HG03558 (cell line): ENCODE measurements around the gene SLC25A21.
"Not testable (repeated sequence)": the region's sequence is repeated elsewhere in the genome, so short reads cannot be mapped to it uniquely, and the experiment has no call there.

Source experiments
- ATAC-seq: cut with Tn5 transposase; IDR thresholded peaks from one replicate; pipeline ENCODE4 v1.9.1; 2021; ENCODE audit warnings: moderate number of reproducible peaks; ENCODE audit not compliant: unreplicated experiment; ENCODE audit errors: extremely low read depth

Gene SLC25A21

GRCh38 chr14:37093364-37093763 lies 79.0 kb downstream of the SLC25A21 start:
- no peak for ATAC-seq

GRCh38 chr14:37091651-37092050 lies 80.8 kb downstream of the SLC25A21 start:
- ATAC-seq = no peak

DNA sequence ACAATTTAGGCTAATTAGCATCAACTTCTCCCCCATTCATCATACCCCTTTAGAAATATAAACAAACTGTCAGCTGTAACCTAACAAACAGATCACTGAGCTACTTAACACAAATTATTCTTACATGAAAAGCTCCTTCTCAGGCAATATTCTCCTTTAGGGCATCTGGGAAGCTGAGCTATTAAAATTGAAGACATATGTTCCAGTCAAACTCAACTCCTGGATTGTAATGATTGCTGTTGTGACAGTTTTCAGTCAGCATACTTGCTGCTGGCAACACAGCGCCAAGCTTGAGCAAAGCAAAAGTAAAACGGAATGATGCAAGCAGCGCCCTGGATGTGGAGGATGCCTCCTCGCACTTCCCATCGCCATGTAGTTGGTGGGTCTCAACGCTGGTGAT lies 82.4 kb downstream of the SLC25A21 start:
- no peak for ATAC-seq

- no peak for ATAC-seq
These were observed 83.0 kb downstream of the SLC25A21 start for GRCh38 chr14:37089410-37089809.

DNA sequence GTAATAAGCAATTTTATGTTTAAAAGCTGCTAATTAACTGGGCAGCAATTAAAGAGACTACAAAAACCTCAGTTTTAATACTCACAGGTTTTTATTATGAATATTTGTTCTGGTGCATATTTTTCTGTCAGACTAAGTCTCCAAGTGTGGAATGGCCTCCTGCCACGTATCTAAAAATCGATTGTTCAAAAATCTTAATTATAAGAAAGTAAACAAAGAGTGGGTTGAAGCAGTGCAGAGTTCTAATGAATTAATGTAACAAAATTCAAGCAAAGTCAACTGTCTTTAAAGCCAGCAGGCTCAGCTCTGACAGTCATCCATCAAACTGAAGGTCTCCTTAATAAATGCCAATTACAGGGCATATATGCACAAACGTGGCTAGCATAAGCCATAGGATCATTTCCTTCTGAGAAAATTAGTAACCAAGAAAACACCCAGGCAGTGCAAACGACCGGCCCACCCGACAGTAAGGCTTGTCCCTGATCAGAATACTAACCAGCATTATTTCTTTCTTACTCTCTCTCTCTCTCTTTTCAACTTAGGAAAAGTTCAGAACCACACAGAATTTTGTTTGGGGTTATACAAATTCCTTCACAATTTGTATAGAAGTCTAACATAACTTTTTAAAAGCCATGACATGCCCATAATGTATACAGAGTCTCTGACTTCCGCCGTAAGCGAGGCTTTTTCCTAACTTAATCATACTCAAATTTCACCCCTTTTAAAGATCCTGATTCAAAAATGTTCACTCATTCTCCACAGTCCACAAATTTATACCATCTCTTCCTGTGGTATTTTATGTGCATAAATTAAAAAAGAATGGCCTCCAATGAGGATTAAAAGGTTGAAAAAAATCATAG lies 83.8 kb downstream of the SLC25A21 start:
- ATAC-seq = no peak

DNA sequence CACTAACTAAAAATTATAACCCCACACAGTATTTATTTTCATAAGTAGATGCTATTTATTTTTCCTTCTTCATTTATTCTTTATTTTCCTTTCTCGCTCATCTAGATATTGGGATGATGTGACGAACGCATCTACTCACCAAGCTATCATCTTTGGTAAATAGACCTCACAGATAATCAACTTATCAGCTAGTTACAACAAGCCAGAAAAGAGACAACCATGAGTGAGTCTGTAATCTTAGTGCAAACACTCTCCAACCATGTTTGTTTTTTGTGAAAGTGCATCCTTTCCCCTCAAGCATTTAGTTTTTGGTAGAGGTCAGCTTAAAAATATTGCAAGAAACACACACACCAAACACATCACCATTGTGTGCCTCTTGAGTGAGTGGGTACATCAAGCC lies 84.9 kb downstream of the SLC25A21 start:
- ATAC-seq = no peak

DNA sequence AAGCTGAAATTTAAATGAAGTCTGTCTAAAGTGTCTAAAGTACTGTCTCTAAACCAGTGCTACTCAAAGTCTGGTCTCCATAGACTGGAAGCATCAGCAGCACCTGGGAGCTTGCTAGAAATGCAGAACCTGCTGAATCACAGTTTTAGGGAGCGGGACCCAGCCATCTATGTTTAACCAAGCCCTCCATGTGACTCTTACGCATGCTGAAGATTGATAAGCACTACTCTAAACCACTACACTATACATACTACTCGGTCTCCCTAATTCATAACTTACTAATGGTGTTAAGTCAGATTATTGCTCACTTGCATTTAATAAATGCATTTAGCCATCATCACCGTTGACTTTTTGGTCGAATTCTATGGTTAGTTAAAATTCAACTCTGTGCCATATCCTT lies 88.8 kb downstream of the SLC25A21 start:
- ATAC-seq = no peak

DNA sequence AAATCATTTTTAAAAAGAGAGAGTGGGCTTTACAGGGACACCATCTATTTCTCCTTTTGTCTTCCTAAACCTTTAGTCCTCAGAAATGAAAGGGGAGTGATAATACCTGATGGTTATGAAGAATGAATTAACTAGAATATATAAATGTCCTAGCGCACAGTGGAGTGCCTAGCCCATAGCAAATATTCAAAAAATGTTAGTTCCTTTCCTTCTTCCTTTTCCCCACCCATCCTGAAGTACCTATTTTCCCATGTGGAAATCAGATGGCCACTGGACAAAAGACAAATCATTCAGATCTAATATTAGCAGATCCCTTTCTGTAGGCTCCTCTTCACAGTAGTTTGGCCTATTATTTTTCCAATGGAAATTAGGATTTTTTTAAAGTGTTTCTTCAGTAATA lies 90.0 kb downstream of the SLC25A21 start:
- no peak for ATAC-seq

- ATAC-seq = no peak
These were observed 90.5 kb downstream of the SLC25A21 start for GRCh38 chr14:37081856-37082255.

DNA sequence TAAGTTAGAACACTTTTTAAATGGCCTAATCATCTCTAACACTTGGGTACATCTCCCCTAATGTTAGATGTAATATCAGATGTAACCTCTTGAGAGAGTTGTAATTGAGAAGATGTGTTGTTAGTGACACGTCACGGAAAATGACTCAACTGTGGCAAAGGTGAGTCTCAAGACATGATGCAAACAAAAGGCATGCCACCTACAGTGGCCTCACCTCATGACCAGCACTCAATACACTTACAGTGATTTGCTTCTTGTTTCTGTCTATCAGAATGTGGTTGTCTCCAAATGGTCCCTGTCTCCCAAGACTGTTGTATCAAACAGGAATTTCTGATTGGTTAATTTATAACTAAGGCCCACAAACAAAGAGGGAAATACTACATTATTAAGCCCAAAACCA lies 91.2 kb downstream of the SLC25A21 start:
- ATAC-seq = no peak

DNA sequence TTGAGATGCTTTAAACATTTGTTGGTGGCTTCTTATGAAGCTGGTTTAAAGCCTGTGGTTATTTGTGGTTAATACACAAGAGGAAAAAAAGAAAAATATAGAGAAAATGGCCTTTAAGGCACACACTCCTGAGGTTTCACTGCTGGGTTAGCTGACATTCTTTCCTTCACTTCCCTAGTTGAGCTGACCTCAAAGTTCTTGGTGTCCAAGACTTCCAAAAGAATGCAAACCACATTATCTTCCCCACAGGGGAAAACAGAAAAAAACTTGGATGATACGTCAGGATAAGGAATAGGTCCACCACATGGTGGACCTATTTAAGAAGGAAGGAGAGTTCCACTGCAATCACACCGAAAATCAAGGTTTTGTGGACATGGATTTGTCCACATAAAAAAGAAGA lies 94.3 kb downstream of the SLC25A21 start:
- no peak for ATAC-seq

DNA sequence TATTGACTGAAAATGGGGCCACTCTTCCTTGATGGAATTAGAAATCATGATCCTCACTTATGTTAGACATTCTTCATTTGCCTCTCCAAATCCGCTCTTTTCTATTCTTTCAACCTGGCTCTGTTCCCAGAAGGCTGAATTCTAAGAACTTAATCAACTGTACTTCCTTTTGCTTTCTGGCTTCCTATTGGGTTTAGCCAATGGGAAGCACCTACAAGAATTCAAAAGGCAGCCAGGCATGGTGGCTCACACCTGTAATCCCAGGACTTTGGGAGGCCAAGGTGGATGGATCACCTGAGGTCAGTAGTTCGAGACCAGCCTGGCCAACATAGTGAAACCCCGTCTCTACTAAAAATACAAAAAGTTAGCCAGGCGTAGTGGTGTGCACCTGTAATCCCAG lies 98.1 kb downstream of the SLC25A21 start:
- ATAC-seq = not testable (repeated sequence)

GRCh38 chr14:37063467-37064240 lies 108.8 kb downstream of the SLC25A21 start:
- ATAC-seq = no peak

DNA sequence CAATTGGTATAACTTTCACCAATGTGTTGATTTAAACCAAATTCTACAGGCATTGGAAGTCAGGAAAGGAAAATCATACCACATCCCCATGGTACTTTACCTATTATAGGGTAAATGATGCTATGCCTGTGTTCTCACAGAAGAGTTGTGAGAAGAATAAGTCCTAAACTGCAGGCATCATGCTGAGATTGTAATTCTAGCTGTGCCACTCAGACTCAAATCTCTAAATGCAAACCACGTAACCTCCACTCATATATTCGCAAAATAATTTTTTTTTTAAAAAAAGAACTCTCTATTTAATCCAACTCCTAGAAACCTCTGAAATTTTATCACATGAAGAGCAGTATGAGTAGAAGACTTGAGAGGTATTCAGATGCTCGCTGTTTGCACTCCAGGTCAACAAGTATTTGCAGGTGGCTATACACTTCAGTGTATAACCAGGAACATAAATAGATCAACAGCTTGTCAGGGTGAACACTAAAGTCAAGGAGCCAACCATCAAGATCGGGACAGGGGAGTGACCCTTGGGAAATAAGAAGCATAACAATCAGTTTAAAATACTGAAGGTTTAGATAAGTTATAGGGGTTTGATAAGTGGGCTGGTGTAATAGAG lies 110.1 kb downstream of the SLC25A21 start:
- ATAC-seq = no peak

DNA sequence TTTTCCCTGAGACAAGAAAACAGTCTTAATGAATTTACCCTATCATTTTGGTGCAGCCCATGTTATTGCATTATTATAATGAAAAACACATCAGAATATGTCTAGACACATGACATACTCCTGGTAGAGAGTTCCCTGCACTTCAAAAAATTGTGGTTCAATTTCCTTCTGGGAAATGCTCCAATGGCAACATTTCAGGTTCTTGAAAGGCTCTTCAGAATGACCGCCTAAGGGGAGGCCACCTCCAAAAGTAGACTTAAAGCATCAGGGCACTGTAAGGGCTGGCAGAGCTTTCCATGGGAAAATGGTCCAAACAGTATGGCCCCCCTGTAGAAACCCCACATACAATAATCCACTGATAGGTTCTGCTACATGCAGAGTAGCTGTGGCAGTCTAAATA lies 110.7 kb downstream of the SLC25A21 start:
- ATAC-seq = no peak

GRCh38 chr14:37060496-37061260 lies 111.7 kb downstream of the SLC25A21 start:
- ATAC-seq = no peak

DNA sequence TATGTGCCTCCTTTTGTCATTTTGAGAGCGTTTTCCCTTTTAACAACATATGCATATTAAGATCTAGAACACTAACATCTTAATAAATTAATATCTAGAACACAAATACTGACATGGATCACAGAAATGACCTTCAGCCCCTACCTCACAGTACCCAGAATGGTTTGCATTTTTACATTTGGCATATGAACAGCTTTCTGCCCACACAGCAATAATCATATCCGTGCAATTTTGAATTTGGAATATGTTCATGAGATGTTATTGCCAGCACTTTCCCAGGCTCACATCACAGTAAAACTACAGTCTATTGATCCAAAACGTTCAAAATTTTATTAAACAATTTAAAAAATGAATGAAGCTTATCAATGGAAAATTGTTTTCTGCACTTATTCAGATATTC lies 114.6 kb downstream of the SLC25A21 start:
- ATAC-seq = no peak

DNA sequence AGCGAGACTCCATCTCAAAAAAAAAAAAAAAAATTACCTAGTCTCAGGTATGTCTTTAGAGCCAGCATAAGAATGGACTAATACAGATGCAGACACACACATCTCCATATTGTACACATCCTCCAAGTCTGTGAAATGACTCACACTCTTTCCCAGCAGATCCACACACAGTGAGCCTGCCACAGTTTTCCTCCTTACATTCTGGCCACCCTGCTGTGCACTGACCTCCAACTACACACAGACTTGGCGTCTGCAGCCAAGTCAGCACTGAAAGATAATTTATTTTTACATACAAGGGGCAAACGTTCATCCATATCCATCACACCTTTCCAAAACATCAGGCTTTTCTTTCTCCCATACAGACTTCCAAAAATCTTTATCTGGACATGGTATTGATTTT lies 115.9 kb downstream of the SLC25A21 start:
- ATAC-seq = no peak

DNA sequence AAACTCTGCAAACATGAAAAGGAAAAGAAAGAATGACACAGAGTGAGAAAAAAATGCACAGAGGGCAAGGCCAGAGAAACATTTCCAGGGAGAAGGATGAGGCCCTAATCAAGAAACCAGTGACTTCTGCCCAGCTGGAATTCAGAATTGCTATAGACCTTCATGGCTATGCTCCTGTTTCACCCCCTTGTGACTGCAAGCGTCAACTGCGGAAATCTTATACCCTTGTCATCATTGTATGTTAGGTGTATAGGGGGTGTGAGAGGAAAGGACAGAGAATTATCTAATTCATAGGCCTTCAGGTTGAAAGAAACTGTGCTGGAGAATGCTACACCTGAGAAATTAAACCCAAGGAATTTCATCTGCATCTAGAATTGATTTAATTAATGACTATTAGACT lies 117.5 kb downstream of the SLC25A21 start:
- ATAC-seq = no peak

DNA sequence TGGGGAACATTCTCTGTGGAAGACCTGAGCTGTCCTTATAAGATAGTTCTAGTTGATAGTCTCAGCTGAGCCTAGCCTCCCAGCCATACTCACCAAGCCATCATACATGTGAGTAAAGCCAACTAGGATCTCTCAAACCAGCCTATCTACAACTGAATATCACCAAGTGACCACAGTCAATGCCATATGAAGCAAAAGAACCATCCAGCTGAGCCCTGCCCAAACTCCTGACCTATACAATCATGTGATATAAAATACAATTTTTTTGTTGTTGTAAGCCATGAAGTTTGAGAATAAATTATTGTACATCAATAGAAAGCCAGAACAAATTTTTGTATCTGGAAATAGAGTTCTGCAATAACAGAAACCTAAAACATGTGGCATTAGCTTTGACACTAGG lies 118.3 kb downstream of the SLC25A21 start:
- no peak for ATAC-seq
